Measurements from ENCODE around the gene FAM185A.

DNA sequence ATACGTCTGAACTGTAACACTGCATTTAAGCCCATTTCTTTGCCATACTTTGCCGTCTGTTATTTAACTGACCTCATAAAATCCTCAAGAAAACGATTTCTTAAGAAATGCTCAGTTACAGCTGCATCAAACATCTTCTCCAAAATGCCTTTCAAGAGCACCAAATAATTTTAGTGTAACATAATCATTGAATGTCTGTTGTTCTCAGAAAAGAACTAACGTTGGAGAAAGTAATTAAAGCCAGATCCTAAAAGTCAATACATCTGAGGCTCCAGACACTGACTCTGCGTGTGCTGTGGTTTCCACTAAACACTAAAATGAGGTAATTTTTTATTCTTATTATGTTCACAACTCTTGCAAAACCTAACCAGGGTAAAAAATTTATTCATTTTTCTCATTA is 100.3 kb downstream of the FAM185A start:
- TF ChIP-seq FOXM1 (IDR thresholded peaks at IDR 0.05; ENCODE audit: borderline replicate concordance) (no peak), ARNT (IDR thresholded peaks at IDR 0.05) (no peak)

Data from HEK293T (cell line).